Osteoblast (primary cell): ENCODE measurements around the gene CLDN20. TPM values are rescaled to one million over a fixed set of nuclear protein-coding genes. Genes with fewer than 3 reads are reported as not detected.

Experiments
- DNase-seq: peaks from one replicate; pipeline ENCODE4 v3.0.0; 2011; ENCODE audit warnings: low spot score, mixed read lengths; ENCODE audit not compliant: insufficient read length; ENCODE audit errors: missing footprints
- H2AFZ ChIP-seq: 2 replicates; pipeline ENCODE4 v1.6.0; 2011; ENCODE audit warnings: mild to moderate bottlenecking, low read length
- H3K27ac ChIP-seq: 2 replicates; pipeline ENCODE4 v1.5.1; 2011; ENCODE audit warnings: mild to moderate bottlenecking, low read depth, low read length, moderate library complexity
- H3K27me3 ChIP-seq: 2 replicates; pipeline ENCODE4 v1.6.0; 2012; ENCODE audit warnings: mild to moderate bottlenecking, control low read depth, inconsistent platforms, low read length, moderate library complexity; ENCODE audit not compliant: insufficient read depth
- H3K36me3 ChIP-seq: 2 replicates; pipeline ENCODE4 v1.5.1; 2011; ENCODE audit warnings: mild to moderate bottlenecking, low read length, control low read depth, moderate library complexity; ENCODE audit not compliant: insufficient read depth
- H3K4me1 ChIP-seq: 2 replicates; pipeline ENCODE4 v1.5.1; 2011; ENCODE audit warnings: mild to moderate bottlenecking, low read length, control low read depth, moderate library complexity; ENCODE audit not compliant: insufficient read depth
- H3K4me2 ChIP-seq: 2 replicates; pipeline ENCODE4 v1.6.0; 2011; ENCODE audit warnings: mild to moderate bottlenecking, low read length; ENCODE audit not compliant: insufficient read depth
- H3K4me3 ChIP-seq: fragments of 200-600 bp; sonication (generic); 3 replicates; pipeline ENCODE4 v1.5.1; 2012; ENCODE audit warnings: mild to moderate bottlenecking, low read length, inconsistent platforms; ENCODE audit not compliant: insufficient read depth
- H3K79me2 ChIP-seq: 2 replicates; pipeline ENCODE4 v1.6.0; 2012; ENCODE audit warnings: mild to moderate bottlenecking, low read length, control low read depth, inconsistent platforms; ENCODE audit not compliant: insufficient read depth
- H3K9me3 ChIP-seq: 2 replicates; pipeline ENCODE4 v1.5.1; 2011; ENCODE audit warnings: low read depth, low read length, control low read depth
- H4K20me1 ChIP-seq: 2 replicates; pipeline ENCODE4 v1.6.0; 2012; ENCODE audit warnings: mild to moderate bottlenecking, low read length, control low read depth; ENCODE audit not compliant: insufficient read depth
- total RNA-seq: library from RNA; depleted of rRNA; stranded (reverse); fragments of >200 nt; gene quantifications from 2 replicates; pipeline ENCODE4 v1.2.3, GENCODE V29; 2012
- TF ChIP-seq, protein P1 (sequence below): IDR thresholded peaks from 2 replicates; pipeline ENCODE4 v1.5.1; 2011; ENCODE audit warnings: mild to moderate bottlenecking, low read depth, low read length, moderate library complexity; ENCODE audit errors: extremely low read depth

CLDN20 gene
- total RNA-seq, 1 donor = not detected

GRCh38 chr6:155219299-155219698, 44.5 kb upstream of the CLDN20 start:
- peaks cover 3% of the 10 kb centered on the region for H4K20me1 ChIP-seq
- H3K4me3 ChIP-seq = no peak overlapping the region
- peak overlapping the region; percentile 39 for H3K27ac ChIP-seq
- H2AFZ ChIP-seq = no peak overlapping the region
- peaks cover 21% of the 10 kb centered on the region for H3K4me1 ChIP-seq
- peak; percentile 76 for DNase-seq
- no peaks in the 10 kb centered on the region for H3K9me3 ChIP-seq
- H3K4me2 ChIP-seq = no peak overlapping the region
- no peaks in the 10 kb centered on the region for H3K79me2 ChIP-seq
- TF ChIP-seq, protein P1, sequence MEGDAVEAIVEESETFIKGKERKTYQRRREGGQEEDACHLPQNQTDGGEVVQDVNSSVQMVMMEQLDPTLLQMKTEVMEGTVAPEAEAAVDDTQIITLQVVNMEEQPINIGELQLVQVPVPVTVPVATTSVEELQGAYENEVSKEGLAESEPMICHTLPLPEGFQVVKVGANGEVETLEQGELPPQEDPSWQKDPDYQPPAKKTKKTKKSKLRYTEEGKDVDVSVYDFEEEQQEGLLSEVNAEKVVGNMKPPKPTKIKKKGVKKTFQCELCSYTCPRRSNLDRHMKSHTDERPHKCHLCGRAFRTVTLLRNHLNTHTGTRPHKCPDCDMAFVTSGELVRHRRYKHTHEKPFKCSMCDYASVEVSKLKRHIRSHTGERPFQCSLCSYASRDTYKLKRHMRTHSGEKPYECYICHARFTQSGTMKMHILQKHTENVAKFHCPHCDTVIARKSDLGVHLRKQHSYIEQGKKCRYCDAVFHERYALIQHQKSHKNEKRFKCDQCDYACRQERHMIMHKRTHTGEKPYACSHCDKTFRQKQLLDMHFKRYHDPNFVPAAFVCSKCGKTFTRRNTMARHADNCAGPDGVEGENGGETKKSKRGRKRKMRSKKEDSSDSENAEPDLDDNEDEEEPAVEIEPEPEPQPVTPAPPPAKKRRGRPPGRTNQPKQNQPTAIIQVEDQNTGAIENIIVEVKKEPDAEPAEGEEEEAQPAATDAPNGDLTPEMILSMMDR = no peak
- H3K36me3 ChIP-seq = peaks cover 4% of the 10 kb centered on the region
- no peaks in the 10 kb centered on the region for H3K27me3 ChIP-seq

GRCh38 chr6:155219858-155220301, 43.9 kb upstream of the CLDN20 start:
- H2AFZ ChIP-seq = no peak overlapping the region
- peak overlapping the region; percentile 39 for H3K27ac ChIP-seq
- H3K9me3 ChIP-seq = no peaks in the 10 kb centered on the region
- no peak overlapping the region for H3K4me2 ChIP-seq
- peaks cover 4% of the 10 kb centered on the region for H3K36me3 ChIP-seq
- peaks cover 3% of the 10 kb centered on the region for H4K20me1 ChIP-seq
- H3K27me3 ChIP-seq = no peaks in the 10 kb centered on the region
- H3K4me1 ChIP-seq = peaks cover 27% of the 10 kb centered on the region
- peak; percentile 70 for DNase-seq
- TF ChIP-seq, protein P1 = no peak
- H3K79me2 ChIP-seq = no peaks in the 10 kb centered on the region
- no peak overlapping the region for H3K4me3 ChIP-seq

DNA sequence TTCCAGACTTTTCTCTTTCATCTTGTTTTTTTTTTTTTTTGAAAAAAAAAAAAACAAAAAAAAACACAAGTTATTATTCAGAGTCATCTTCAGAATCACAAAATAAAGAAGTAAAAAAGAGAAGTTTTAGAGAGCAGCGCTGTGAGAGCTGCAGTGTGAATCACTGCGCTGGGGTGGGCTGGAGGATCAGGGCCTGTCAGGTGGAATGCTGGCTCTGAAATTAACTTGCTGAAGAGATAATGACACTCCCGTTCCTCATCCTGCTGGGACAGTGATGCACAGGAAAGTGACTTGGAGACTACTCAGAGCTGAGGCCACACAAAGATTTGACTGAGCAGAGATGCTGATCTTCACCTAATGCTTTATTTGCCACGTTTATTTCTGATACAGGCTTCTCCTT, 42.7 kb upstream of the CLDN20 start:
- DNase-seq = no peak
- no peak overlapping the region for H3K27ac ChIP-seq
- TF ChIP-seq, protein P1 = no peak

DNA sequence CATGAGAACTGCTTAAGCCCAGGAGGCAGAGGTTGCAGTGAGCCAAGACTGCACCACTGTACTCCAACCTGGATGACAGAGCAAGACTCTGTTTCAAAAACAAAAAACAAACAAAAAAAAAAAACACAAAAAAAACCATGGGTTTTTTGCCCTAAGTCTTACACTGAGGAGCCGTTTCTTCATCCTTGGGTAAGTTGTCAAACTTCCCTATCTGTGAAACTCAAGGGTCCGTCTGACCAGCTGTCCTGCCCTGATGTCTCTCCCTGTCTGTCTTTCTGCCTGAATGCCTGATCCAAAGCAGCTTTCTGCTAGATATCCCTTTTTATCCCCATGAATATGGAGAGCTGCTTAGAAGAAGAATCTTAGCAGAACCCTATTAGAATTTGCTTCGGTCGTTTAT, 41.3 kb upstream of the CLDN20 start:
- no peak overlapping the region for H2AFZ ChIP-seq
- TF ChIP-seq, protein P1 = no peak
- peaks cover 27% of the 10 kb centered on the region for H3K4me1 ChIP-seq
- DNase-seq = no peak
- H3K36me3 ChIP-seq = peaks cover 4% of the 10 kb centered on the region
- no peaks in the 10 kb centered on the region for H3K9me3 ChIP-seq
- H3K4me3 ChIP-seq = no peak overlapping the region
- H4K20me1 ChIP-seq = peaks cover 3% of the 10 kb centered on the region
- H3K27ac ChIP-seq = no peak overlapping the region
- no peaks in the 10 kb centered on the region for H3K27me3 ChIP-seq
- no peaks in the 10 kb centered on the region for H3K79me2 ChIP-seq
- H3K4me2 ChIP-seq = no peak overlapping the region

More for the DNA sequence above, 42.7 kb upstream of the CLDN20 start:
- Histone ChIP-seq H3K4me1 (peaks cover 27% of the 10 kb centered on the region), H3K4me3 (no peak overlapping the region), H3K27me3 (no peaks in the 10 kb centered on the region), H3K4me2 (no peak overlapping the region), H3K9me3 (no peaks in the 10 kb centered on the region), H4K20me1 (peaks cover 3% of the 10 kb centered on the region), H2AFZ (no peak overlapping the region), H3K79me2 (no peaks in the 10 kb centered on the region), H3K36me3 (peaks cover 4% of the 10 kb centered on the region)
